CD4-positive, alpha-beta T cell (primary cell): Measurements from ENCODE around the gene SLC2A13. TPM values are rescaled to one million over a fixed set of nuclear protein-coding genes. Genes with fewer than 3 reads are reported as not detected.

Experiments used
- ATAC-seq: fragments of 200-7000 bp; cut with Tn5 transposase; one replicate; pipeline ENCODE4 v1.10.0; 2022; ENCODE audit warnings: mild to moderate bottlenecking; ENCODE audit not compliant: poor library complexity
- CTCF ChIA-PET: fragments of 350-600 bp; sonication (Branson Sonifier 250); formaldehyde crosslinking; loops from one replicate; lab custom pipeline; 2021; ENCODE audit warnings: antibody characterized with exemption, inconsistent platforms; lab: Charles Lee
- POLR2A ChIA-PET: fragments of 350-600 bp; sonication (Branson Sonifier 250); formaldehyde crosslinking; loops from one replicate; lab custom pipeline; 2021; ENCODE audit warnings: antibody characterized with exemption, inconsistent platforms; lab: Charles Lee
- DNase-seq, 14 experiments: peaks; one replicate each; pipeline ENCODE4 v3.0.0-alpha.2; 2013 to 2020; ENCODE audit warnings: mixed read lengths in 2 of 14
- H3K27ac ChIP-seq, 2 donors: one replicate each; pipeline versions ENCODE4 v1.5.1 to v1.7.0; 2013; ENCODE audit warnings: low read length in 2 of 2, low read depth in 1 of 2, mild to moderate bottlenecking in 1 of 2
- H3K27me3 ChIP-seq, 2 experiments: 1 replicate in 1 of 2; 2 replicates in 1 of 2; pipeline versions ENCODE4 v1.6.1 to v1.7.0; 2013; ENCODE audit warnings: low read length in 2 of 2, control low read depth in 1 of 2, mild to moderate bottlenecking in 1 of 2, moderate library complexity in 1 of 2; ENCODE audit not compliant: insufficient read depth in 2 of 2, control insufficient read depth in 1 of 2
- H3K36me3 ChIP-seq: one replicate; pipeline ENCODE4 v1.6.1; 2013; ENCODE audit warnings: low read length, control low read depth; ENCODE audit not compliant: insufficient read depth
- H3K4me1 ChIP-seq: one replicate; pipeline ENCODE4 v1.6.1; 2013; ENCODE audit warnings: low read length, control low read depth; ENCODE audit not compliant: insufficient read depth
- H3K4me3 ChIP-seq: one replicate; pipeline ENCODE4 v1.5.1; 2013; ENCODE audit warnings: mild to moderate bottlenecking, low read length, moderate library complexity
- H3K9me3 ChIP-seq, 2 experiments: 1 replicate in 1 of 2; 2 replicates in 1 of 2; pipeline versions ENCODE4 v1.6.1 to v1.7.0; 2013; ENCODE audit warnings: low read length in 2 of 2, mild to moderate bottlenecking in 2 of 2, control low read depth in 1 of 2, moderate library complexity in 1 of 2; ENCODE audit not compliant: control insufficient read depth in 1 of 2, insufficient read depth in 1 of 2
- H3K27ac Mint-ChIP-seq: one replicate; pipeline ENCODE4 v1.8.0; 2020; ENCODE audit warnings: mixed read lengths
- H3K27me3 Mint-ChIP-seq: one replicate; pipeline ENCODE4 v1.8.0; 2021; ENCODE audit warnings: mixed read lengths
- H3K36me3 Mint-ChIP-seq: one replicate; pipeline ENCODE4 v1.8.0; 2021; ENCODE audit warnings: low read depth, mixed read lengths
- H3K4me1 Mint-ChIP-seq: one replicate; pipeline ENCODE4 v1.8.0; 2021; ENCODE audit warnings: low read depth, mixed read lengths
- H3K4me3 Mint-ChIP-seq: one replicate; pipeline ENCODE4 v1.8.0; 2020; ENCODE audit warnings: mild to moderate bottlenecking, mixed read lengths
- H3K9me3 Mint-ChIP-seq: one replicate; pipeline ENCODE4 v1.8.0; 2020; ENCODE audit warnings: mixed read lengths
- CTCF ChIP-seq: fragments of 200-600 bp; IDR thresholded peaks from one replicate; pipeline ENCODE4 v1.8.0; 2022; ENCODE audit warnings: antibody characterized with exemption, mild to moderate bottlenecking
- intact Hi-C, 2 experiments: fragments of 100-400 bp; cut with DNase I in 1 of 2; cut with micrococcal nuclease in 1 of 2; formaldehyde crosslinking; loops; one replicate each; pipeline versions ENCODE4 v1.15.1 to v1.9.0; 2023 to 2025; cut with DNase I, micrococcal nuclease
- total RNA-seq, 174 experiments: library from RNA in 2 of 174; stranded (reverse) in 2 of 174; gene quantifications; one replicate each; pipeline ENCODE4 v1.2.3 and lab custom pipeline; 2021 to 2026

Gene SLC2A13
- total RNA-seq, 2 experiments from 2014 or later: 1.6 to 1.7 TPM

- Histone ChIP-seq H3K9me3 (no peaks in the 10 kb centered on the region), H3K4me3 (no peak overlapping the region), H3K27me3 (no peaks in the 10 kb centered on the region), H3K27ac (no peak overlapping the region), H3K36me3 (no peaks in the 10 kb centered on the region), H3K4me1 (no peaks in the 10 kb centered on the region)
- H3K4me1 Mint-ChIP-seq: no peaks in the 10 kb centered on the region
- ATAC-seq (no peak), DNase-seq (no peak)
- H3K36me3 Mint-ChIP-seq: no peaks in the 10 kb centered on the region
- POLR2A ChIA-PET: no interaction called here
- no peak overlapping the region for H3K27ac Mint-ChIP-seq
- no peak for TF ChIP-seq CTCF
- H3K4me3 Mint-ChIP-seq: no peak overlapping the region
- intact Hi-C loops: no loop called here
- H3K9me3 Mint-ChIP-seq: no peaks in the 10 kb centered on the region
- H3K27me3 Mint-ChIP-seq: no peaks in the 10 kb centered on the region
- CTCF ChIA-PET: no interaction called here
These were observed 186.1 kb downstream of the SLC2A13 start for GRCh38 chr12:39919790-39920189.

DNA sequence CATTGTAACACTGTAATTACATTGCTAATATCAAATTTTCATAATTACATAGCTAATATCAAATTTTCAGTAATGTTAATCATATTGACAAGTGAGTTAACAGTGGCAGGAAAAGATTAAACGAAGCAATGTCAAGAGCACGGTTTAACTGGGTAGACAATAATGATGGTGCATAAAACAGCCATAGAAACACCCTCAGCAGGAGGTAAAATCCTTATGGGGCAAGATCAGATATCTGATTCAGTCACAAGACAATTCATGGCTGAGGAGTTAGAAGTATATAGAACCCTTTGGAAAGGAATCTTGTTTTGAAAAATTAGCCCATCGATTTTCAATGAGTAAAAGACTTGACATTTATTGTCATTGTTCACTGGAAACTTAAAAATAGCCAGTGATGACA lies 190.6 kb downstream of the SLC2A13 start:
- Histone ChIP-seq H3K27me3 (no peaks in the 10 kb centered on the region), H3K4me3 (no peak overlapping the region), H3K4me1 (no peaks in the 10 kb centered on the region), H3K36me3 (no peaks in the 10 kb centered on the region), H3K27ac (no peak overlapping the region), H3K9me3 (no peaks in the 10 kb centered on the region)
- ATAC-seq (no peak), DNase-seq (no peak)
- Mint-ChIP-seq H3K4me3 (no peak overlapping the region), H3K9me3 (no peaks in the 10 kb centered on the region), H3K27ac (no peak overlapping the region), H3K27me3 (no peaks in the 10 kb centered on the region), H3K36me3 (no peaks in the 10 kb centered on the region), H3K4me1 (no peaks in the 10 kb centered on the region)
- intact Hi-C loops: no loop called here
- CTCF ChIA-PET: no interaction called here
- no peak for TF ChIP-seq CTCF
- POLR2A ChIA-PET: no interaction called here

- H3K27ac Mint-ChIP-seq: no peak overlapping the region
- intact Hi-C loops: no loop called here
- TF ChIP-seq CTCF: no peak
- no peaks in the 10 kb centered on the region for H3K9me3 Mint-ChIP-seq
- Histone ChIP-seq H3K4me1 (no peaks in the 10 kb centered on the region), H3K27ac (no peak overlapping the region), H3K27me3 (no peaks in the 10 kb centered on the region), H3K4me3 (no peak overlapping the region), H3K9me3 (no peaks in the 10 kb centered on the region), H3K36me3 (no peaks in the 10 kb centered on the region)
- POLR2A ChIA-PET: no interaction called here
- CTCF ChIA-PET: no interaction called here
- no peaks in the 10 kb centered on the region for H3K27me3 Mint-ChIP-seq
- H3K36me3 Mint-ChIP-seq: no peaks in the 10 kb centered on the region
- H3K4me3 Mint-ChIP-seq: no peak overlapping the region
- no peaks in the 10 kb centered on the region for H3K4me1 Mint-ChIP-seq
- no peak for DNase-seq
- ATAC-seq: no peak
These were observed 193.5 kb downstream of the SLC2A13 start for GRCh38 chr12:39912211-39912980.
